Stimulated activated CD8-positive, alpha-beta memory T cell treated with anti-CD3 and anti-CD28 coated beads, Interleukin-12 subunit alpha, Interleukin-12 subunit beta, amount 100 ng/mL, for 24 hours (primary cell): ENCODE data around the gene SPRED3.
"Not testable (repeated sequence)": the region's sequence is repeated elsewhere in the genome, so short reads cannot be mapped to it uniquely, and the experiment has no call there.

Experiments
- DNase-seq: peaks from one replicate; pipeline ENCODE4 v3.0.0-alpha.2; 2020; ENCODE audit errors: extremely low read depth

Gene SPRED3

DNA sequence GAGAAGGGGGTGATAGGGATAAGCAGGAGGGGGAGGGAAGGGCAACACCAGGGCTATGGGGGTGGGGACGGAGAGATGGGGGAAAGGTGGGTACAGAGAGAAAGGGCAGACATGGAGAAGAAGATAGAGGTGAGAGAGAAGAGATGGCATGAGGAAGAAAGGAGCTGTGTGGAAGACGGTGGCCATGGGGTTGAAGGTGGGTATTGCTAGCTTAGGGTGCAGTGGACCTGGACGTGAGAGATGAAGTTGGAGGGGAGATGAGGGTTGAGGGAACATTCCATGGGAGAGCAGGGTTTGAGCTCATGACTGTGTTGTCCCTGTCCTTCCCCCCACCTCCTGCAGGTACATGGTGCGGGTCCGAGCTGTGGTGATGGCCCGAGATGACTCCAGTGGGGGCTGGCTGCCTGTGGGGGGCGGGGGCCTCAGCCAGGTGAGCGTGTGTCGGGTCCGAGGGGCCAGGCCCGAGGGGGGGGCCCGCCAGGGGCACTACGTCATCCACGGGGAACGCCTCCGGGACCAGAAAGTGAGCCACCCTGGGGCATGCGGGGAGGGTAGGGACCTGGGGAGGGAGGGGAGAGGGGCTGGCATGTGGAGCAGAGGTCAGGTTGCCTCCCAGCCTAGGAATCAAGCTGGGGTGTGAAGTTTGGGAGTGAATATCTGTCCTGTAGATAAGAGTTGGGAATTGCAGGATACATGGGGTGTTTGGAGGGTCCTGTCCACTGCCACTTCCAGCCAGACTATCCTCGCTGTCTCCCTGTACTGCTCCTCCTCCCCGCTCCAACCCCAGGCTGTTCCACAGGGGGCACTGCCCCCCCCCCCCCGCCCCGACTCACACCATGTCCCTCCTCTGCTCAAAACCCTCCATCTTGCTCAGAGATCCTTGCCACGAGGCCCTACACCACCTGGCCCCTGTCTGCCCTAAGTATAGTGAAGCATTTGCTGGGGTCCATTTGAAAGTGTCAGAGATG is 1.7 kb downstream of the SPRED3 start:
- DNase-seq = no peak

DNA sequence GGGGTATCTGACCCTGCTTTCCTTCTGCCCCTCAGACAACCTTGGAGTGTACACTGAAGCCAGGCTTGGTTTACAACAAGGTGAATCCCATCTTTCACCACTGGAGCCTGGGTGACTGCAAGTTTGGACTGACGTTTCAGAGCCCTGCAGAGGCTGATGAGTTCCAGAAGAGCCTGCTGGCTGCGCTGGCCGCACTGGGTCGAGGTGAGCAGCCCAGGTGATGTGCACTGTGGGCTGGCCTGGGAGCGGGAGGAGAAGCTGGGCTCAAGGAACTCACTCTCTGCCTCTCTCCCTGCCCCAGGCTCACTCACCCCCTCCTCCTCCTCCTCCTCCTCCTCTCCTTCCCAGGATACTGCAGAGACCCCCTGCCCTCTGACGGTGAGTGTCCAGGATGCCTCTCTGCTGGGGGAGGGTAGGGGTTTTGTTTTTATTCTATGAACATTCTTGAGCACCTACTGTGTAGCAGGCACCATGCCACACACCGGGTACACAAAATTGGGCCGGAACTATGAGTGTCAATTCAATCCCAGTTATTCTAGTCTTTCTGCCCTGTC is 3.5 kb downstream of the SPRED3 start:
- no peak for DNase-seq

DNA sequence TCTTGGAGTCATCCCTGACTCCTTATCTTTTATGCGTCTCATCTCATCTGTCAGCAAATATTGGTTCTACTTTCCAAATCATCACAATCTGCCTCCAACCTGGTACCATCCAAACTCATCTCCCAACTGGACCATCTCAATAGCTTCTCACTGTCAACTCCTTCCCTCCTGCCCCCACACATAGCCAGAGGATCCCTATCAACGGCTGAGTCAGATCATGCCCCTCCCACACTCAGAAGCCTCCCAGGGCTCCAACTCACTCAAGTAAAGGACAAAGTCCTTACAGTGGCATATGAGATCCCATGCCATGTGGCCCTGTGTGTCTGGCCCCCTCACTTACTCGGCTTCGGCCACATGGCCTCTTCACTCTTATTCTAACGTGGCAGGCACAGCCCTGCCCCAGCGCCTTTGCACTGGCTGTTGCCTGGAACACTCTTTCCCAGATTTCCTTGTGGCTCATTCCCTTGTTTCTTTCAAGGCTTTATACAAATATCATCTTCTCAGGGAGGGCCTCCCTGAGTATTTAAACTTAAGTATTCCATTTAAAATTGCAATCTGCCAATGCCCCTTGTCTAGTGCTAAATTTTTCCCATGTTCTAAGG is 4.3 kb downstream of the SPRED3 start:
- DNase-seq = no peak

DNA sequence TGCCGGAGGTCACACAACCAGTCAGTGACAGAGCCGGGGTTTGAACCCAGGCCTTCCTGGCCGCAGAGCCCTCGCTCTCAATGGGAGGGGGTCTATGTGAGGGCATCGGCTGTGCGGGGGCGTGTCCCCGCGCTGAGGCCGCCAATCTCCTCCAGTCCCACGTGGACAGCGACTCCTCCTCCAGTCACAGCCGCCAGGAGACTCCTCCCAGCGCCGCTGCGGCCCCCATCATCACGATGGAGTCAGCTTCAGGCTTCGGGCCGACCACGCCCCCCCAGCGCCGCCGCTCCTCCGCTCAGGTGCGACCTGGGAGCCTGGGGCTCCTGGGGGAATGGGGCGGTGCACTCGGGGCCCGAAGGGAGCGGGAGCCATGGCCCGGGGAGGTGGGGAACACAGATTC is 6.0 kb downstream of the SPRED3 start:
- DNase-seq = peak; percentile 40

DNA sequence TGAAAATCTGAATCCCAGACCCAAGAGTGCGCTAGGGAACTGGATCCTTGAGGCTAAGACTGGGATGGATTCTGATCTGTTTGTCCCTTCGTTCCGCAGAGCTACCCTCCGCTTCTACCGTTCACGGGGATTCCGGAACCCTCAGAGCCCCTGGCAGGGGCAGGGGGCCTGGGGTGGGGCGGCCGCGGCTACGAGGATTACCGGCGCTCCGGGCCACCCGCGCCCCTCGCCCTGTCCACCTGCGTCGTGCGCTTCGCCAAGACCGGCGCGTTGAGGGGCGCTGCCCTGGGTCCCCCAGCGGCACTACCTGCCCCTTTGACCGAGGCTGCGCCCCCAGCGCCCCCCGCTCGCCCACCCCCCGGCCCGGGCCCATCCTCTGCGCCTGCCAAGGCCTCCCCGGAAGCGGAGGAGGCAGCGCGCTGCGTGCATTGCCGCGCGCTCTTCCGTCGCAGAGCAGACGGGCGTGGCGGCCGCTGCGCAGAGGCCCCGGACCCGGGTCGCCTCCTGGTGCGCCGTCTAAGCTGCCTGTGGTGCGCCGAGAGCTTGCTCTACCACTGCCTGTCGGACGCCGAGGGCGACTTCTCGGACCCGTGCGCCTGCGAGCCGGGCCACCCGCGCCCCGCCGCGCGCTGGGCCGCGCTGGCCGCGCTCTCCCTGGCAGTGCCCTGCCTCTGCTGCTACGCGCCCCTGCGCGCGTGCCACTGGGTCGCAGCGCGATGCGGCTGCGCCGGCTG is 7.1 kb downstream of the SPRED3 start:
- no peak for DNase-seq

DNA sequence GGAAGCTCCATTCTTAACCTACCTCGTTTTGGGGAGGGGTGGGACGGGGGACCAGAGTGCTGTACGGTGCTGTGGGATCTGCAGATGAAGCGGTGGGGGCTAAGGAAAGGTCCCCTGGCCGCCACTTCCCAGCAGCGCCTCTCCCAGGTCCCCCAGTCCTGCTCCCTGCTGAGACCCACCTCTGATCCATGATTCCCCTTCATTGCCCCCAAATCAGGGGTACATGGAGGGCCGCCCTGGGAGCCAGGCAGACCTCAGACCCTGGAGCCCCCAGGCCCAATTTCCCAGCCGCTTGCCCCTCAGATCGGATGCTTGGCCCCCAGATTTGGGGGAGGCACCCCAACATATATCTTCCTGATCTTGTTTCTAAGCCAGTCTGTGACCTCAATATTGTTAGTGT is 10.6 kb downstream of the SPRED3 start:
- no peak for DNase-seq

DNA sequence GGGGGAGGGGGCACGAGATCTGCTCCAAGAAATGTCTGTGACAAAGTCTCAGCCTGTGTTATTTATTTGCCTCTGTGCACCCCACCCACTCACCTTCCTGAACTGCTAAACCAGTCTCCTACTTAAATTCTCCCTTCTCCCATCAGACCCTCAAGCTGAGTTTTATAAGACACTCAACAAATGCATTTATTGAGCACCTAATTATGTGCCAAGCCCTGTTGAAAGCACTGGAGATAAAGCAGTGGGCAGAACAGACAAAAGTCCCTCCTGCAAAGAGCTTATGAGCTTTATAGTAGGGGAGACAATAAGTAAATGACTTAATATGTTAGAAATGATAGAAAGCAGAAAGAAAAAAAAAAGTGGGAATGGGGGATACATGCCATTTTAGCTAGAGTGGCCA is 11.0 kb downstream of the SPRED3 start:
- no peak for DNase-seq

DNA sequence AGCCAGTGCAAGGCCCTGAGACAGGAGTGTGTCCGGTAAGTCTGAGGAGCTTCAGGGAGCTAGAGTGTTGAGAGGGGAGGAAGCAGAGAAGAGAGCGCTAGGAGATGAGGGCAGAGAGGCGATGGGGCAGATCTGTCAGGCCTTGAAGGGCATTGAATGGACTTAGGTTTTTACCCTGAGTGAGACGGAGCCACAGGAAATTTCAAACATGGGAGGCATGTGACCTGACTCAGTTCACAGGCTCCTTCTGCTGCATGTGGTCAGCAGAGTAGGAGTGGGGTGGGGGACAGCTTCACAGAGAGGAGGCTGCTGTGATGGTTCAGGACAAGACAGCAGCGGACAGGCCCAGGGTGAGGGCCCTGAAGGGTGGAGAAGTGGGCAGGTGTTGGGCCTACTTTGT is 11.9 kb downstream of the SPRED3 start:
- no peak for DNase-seq

DNA sequence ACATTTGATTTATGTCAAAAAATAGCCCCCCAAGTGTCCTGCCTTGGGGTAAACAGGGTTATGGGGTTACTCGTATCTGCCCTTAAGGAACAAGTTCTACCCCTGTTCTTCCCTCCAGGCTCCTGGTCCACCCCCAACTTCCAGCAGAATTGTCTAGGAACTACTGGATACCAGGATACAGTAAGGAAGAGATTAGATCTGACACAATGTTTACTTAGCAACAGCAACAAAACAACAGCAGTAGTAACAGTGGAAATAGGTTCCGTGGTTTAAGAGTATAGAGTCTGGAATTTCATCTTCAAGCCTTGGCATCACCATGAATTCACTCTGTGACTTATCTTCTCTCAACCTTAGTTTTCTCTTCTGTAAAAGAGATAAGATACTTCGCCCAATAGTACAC is 12.7 kb downstream of the SPRED3 start:
- no peak for DNase-seq

DNA sequence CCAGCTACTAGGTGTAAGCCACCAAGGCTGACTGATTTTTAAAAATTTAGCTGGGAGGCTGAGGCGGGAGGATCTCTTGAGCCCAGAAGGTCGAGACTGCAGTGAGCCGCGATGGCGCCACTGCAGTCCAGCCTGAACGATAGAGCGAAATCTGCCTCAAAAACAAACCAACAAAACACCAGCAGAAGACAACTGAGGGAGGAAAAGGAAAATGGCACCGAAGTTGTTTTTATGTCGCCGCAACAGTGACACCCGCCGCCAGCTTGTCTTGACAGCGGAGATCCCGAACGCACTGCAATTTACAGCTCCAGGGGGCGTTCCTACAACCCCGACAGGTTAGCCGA is 14.1 kb downstream of the SPRED3 start:
- DNase-seq = no peak

DNA sequence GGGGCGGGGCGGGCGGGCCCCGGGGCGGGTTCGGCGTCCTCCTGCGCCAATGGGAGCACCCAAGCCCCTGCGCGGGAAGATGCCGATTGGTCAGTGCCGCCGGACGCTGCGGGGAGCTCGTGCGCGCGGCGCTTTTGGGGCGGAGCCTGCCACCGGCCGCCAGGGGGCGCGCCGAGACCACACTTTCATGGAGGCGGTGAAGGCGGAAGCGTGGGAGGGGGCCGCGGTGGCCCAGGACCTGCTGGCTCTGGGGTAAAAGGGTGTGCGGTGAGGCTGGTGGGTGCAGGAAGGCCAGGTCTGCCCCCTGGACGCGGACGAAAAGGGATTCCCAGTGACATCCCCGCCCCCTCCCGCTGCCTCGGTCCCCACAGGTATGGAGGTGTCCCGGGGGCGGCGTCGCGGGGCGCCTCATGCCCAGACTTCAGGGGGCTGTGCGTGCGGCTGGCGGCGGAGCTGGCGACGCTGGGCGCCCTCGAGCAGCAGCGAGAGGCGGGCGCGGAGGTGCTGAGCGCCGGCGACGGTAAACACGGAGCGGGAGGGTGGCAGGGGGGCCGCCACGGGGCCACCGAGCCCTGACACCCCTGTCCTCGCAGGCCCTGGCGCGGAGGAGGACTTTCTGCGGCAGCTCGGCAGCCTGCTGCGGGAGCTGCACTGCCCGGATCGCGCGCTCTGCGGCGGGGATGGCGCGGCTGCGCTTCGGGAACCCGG is 14.6 kb downstream of the SPRED3 start, which contains the start of gene FAM98C:
TSS of gene FAM98C (plus strand) at position 127 of the 708 bp plus-strand sequence. CDS start at position 188, 61 bp downstream.
- peak; percentile 86 for DNase-seq

DNA sequence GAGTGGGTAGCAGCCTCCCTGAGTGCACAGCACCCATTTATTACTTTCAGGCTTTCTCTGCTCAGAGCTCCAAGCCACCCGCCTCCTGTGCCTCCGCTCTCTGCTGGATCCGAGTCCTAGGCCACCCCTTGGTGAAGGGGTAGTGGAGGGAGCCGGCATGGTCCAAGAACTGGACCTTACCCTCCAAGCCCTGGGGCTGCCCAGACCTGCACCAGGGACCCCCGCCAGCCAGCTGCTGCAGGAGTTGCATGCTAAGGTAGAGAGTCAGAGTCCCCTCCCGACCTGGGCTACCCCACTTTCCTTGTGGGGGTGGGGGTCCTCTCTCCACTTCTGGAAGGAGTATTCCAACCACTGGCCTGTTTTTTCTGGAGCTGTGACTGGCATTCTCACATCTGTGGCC is 16.4 kb downstream of the SPRED3 start:
- DNase-seq = no peak

DNA sequence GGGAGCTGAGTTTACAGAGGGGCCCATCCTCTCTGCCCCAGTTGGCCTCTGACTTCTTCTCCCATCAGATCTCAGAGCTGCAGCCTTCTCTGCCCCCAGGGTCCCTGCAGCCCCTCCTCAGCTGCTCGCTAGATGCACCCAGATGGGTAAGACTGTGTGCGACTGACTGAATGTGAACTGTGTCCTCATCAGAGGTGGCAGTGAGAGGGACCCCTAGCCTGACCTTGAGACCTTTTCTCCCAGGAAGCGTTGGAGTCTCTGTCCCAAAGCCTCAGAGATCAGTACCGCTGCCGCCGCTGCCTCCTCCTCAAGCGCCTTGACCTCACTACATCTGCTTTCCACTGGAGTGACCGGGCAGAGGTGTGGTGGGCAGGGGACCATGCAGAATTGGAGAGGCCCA is 16.8 kb downstream of the SPRED3 start:
- DNase-seq = no peak

DNA sequence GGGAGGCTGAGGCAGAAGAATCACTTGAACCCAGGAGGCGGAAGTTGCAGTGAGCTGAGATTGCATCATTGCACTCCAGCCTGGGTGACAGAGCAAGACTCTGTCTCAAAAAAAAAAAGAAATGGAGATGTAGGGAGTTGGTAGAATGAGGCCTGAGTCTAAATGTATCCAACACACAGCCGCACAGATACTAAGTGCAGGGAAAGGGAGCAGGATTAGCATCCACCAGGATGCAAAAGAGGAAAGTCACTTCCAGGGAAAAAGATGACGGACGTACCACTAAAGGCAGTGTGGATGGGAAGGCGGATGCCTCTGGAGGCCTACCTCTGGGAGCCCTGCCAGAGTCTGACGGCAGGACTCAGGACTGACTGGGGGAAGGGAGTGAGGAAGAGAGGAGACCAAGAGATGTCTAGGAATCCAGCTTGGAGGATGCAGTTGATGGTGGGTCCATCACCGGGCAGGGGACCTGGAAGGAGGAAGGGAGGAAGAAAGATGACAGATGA is 21.2 kb downstream of the SPRED3 start:
- DNase-seq = no peak

DNA sequence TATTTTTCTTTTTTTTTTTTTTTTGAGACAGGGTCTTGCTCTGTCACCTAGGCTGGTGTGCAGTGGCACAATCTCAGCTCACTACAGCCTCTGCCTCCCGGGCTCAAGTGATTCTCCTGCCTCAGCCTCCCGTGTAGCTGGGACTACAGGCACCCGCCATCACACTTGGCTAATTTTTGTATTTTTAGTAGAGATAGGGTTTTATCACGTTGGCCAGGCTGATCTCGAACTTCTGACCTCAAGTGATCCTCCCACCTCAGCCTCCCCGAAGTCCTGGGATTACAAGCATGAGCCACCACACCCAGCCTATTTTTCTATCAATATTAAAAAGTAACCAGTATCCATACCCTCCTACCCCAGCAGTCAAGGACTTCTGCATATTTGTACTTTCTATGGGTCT is 21.9 kb downstream of the SPRED3 start:
- not testable (repeated sequence) for DNase-seq

DNA sequence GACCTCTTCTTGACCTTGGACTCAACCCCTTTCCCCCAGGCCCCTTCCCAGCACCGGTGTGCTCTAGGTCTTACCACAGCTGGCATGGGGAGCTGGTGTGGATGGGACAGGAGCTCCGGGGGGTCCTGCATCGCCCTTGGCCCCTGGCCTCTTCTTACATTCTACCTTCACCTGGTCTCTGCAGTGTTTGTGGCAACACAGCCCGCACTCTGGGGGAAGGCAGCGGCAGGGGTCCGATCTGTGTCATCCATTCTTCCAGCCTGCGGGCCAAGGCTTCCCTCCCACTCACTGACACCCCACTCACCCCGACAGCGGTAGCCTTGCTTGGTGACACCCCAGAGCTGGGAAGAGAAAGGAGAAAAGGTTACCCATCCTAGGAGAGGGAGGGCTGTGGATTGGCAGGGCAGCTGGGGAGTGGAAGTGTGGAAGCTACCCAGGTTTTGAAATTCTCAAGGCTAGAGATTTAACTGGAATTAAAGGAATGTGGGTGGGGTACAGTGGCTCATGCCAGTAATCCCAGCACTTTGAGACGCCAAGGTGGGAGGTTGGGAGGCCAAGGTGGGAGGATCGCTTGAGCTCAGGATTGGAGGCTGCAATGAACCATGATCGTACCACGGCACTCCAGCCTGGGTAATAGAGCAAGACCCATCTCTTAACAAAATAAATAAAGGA is 22.7 kb downstream of the SPRED3 start:
- DNase-seq = no peak

DNA sequence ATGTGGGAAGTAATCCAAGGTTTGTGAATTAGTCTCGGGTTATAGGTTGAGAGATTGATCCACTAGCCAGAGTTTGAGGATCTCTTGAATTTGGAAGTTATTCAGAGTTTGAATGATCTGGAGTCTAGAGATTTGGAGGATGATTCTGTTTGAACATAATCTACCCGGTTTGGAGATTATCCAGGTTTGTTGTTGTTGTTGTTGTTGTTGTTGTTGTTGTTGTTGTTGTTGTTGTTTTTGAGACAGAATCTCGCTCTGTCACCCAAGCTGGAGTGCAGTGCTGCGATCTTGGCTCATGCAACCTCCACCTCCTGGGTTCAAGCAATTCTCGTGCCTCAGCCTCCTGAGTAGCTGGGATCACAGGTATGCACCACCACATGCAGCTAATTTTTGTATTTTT is 23.4 kb downstream of the SPRED3 start:
- not testable (repeated sequence) for DNase-seq

DNA sequence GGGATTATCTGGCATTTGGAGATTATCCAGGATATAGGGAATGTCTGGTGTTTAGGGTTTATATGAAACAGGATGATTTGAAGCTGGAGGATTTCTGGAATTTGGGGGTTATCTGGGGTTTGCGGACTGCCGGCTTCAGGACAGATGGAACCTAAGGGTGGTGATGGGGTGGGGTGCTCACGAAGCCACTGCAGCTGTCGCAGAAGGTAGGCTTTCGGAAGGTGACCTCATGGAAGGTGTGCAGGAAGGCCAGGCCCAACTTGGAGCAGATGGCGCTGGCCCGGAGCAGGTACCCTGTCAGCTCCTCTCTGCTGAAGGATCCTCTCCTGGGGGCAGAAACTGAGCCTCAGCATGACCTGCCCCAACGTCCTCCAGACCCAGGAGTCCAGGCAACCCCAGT is 24.0 kb downstream of the SPRED3 start:
- no peak for DNase-seq

DNA sequence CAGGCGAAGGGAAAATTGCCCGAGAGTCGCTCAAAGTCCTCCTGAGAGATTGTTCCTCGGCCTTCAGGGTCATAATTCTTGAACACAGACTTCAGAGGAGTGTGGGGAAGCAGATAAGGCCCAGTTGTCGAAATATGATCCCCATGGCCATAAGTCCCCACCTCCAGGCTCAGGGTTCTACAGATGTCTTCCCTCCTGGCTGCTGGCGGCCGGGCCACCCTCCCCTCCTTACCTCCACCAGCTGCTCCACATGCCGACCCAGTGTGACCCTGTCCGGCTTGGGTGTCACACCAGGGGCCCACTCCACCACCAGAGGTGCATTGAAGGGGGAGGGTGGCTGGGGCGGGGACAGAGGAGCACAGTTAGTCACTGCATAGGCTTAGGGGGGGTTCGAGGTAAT is 24.5 kb downstream of the SPRED3 start:
- DNase-seq = no peak

DNA sequence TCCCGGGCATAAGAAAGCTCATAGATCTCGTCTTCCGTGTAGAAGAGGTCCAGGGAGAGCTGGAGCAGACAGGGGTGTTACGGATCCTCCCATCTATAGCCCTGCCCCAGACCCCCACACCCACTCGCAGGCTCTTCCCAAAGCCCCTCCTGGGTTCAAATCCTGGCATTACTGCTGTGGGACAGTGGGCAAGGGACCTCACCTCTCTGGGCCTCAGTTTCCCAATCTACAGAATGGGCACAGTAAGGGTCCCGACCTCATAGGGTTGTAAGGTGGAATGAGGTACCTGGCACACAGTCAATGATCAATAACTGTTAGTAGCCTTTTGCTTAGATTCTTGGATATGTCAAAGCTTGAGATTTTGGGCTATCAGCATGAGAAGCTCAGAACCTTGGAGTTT is 24.9 kb downstream of the SPRED3 start:
- no peak for DNase-seq

DNA sequence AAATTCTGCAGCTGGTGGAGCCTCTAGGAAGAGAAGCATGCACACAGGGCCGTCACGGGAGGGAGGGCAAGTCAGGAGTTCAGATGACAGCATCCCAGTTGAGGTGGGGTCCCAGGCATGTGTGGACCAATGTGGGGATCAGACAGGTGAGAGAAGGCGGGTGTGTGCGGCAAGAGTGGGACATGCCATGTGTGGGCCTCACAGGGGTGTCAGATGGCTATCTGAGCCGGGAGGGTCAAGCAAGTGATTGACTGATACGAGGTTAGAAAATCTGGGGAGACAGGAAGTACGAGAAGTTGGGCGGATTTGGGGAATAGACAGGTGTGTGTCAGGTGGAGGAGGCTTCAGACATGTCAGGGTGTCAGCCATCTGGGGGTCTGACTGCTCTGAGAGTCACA is 28.6 kb downstream of the SPRED3 start:
- DNase-seq = no peak
